ENCODE data around the gene B4GALNT1.

DNA sequence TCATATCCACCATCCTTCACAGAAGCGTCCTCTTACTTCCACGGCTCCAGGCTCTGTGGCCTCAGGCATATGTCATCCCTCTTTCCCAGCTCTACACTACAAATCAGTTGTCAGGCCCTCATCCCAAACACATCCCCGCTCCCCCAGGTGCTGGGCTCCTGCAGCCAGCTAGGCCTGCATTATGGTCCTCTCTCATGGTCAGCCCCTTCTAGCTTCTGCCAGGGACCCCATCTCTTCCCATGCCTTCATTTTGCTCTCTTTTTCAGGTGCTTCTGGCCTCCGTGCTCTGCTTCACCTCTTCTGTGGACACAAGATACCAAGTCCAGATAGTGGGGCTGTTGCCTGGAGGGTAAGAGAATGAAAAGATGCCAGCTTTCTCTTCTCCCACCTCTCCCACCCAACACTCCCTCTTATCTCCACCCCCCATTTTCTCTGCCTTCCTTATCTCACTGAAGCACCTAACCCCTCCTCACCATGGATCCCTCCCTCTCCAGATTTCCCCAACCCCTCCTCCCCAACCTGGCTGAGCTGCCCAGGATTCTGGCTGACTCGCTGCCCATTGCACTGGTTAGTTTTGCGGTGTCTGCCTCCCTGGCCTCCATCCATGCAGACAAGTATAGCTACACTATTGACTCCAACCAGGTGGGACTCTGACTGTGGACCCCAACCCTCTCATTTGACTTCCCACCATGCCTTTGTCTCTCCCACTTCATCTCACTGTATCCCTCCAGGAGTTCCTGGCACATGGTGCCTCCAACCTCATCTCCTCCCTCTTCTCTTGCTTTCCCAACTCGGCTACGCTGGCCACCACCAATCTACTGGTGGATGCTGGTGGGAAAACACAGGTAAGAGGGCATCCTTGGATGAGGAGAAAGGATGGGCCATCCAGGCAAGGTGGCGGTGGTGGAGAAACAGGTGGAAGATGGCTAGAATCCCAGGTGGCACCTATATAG, 10.4 kb downstream of the B4GALNT1 start:
- no peak for TF ChIP-seq EZH2phosphoT487 (IDR thresholded peaks at IDR 0.05; ENCODE audit: low read depth, severe bottlenecking, unreplicated experiment)
- TF ChIP-seq EZH2 (IDR thresholded peaks at IDR 0.05; ENCODE audit: borderline replicate concordance): no peak

All from hepatocyte (in vitro differentiated cells).